PC-9 (cell line): Measurements from ENCODE around the gene CAB39L.

Source experiments
- CTCF ChIP-seq: fragments of 200-600 bp; sonication (generic); conservative IDR thresholded peaks from 2 replicates; pipeline ENCODE4 v1.6.1; 2017; ENCODE audit warnings: mixed run types, antibody characterized with exemption, mild to moderate bottlenecking, moderate library complexity
- EZH2 ChIP-seq: fragments of 200-600 bp; sonication (generic); IDR thresholded peaks from 2 replicates; pipeline ENCODE4 v1.8.0; 2017; ENCODE audit warnings: antibody characterized with exemption, low read depth

GRCh38 chr13:49351871-49352270, 92.0 kb downstream of the CAB39L start:
- TF ChIP-seq CTCF (no peak), EZH2 (no peak)
